ENCODE measurements around the gene ID2.

The ID2 gene

GRCh38 chr2:8681786-8682692 lies at the start of gene ID2:
Gene ID2 (plus strand): TSS chr2:8682056. CDS start chr2:8682166, 110 bp downstream.
- TF ChIP-seq CTCF (IDR thresholded peaks at IDR 0.05; ENCODE audit: extremely low read depth, missing control alignments) = no peak
- peak; percentile 99 for DNase-seq (ENCODE audit: low spot score)

GRCh38 chr2:8632755-8633154 lies 49.1 kb upstream of the ID2 start:
- no peak for DNase-seq (ENCODE audit: low spot score)
- TF ChIP-seq CTCF (IDR thresholded peaks at IDR 0.05; ENCODE audit: extremely low read depth, missing control alignments) = no peak

- no peak for DNase-seq (ENCODE audit: low spot score)
- no peak for TF ChIP-seq CTCF (IDR thresholded peaks at IDR 0.05; ENCODE audit: extremely low read depth, missing control alignments)
Observed at GRCh38 chr2:8633186-8633734, 48.6 kb upstream of the ID2 start.

- TF ChIP-seq CTCF (IDR thresholded peaks at IDR 0.05; ENCODE audit: extremely low read depth, missing control alignments) = no peak
- no peak for DNase-seq (ENCODE audit: low spot score)
Observed at GRCh38 chr2:8633735-8634313, 48.0 kb upstream of the ID2 start.

GRCh38 chr2:8634466-8635172 lies 47.2 kb upstream of the ID2 start:
- no peak for TF ChIP-seq CTCF (IDR thresholded peaks at IDR 0.05; ENCODE audit: extremely low read depth, missing control alignments)
- DNase-seq (ENCODE audit: low spot score) = no peak

- no peak for DNase-seq (ENCODE audit: low spot score)
- no peak for TF ChIP-seq CTCF (IDR thresholded peaks at IDR 0.05; ENCODE audit: extremely low read depth, missing control alignments)
Observed at GRCh38 chr2:8636041-8636491, 45.8 kb upstream of the ID2 start.

Measured in GM20000 (cell line).